Heart left ventricle (tissue), 16 donors: ENCODE measurements around the gene GLRX3. TPM values are rescaled to one million over a fixed set of nuclear protein-coding genes. Genes with fewer than 3 reads are reported as not detected.
A peak's percentile ranks its signal among the peaks of the same experiment; 100 is the strongest.

ENCODE experiments used
- ATAC-seq, 4 donors: fragments of 200-7000 bp; cut with Tn5 transposase; one replicate each; pipeline ENCODE4 v1.9.1; 2020 to 2022; ENCODE audit warnings: moderate library complexity in 4 of 4, mild to moderate bottlenecking in 3 of 4, moderate number of reproducible peaks in 1 of 4
- DNase-seq, 5 donors: peaks; one replicate each; pipeline ENCODE4 v3.0.0-alpha.2; 2020
- H3K27ac ChIP-seq, 12 donors: fragments of 200-600 bp; sonication (generic) in 4 of 12; one replicate each; pipeline versions ENCODE4 v1.5.0 to v1.8.0; 2016 to 2022; ENCODE audit warnings: mild to moderate bottlenecking in 2 of 12
- H3K27me3 ChIP-seq, 9 donors: fragments of 200-600 bp; sonication (generic) in 2 of 9; one replicate each; pipeline versions ENCODE4 v1.5.1 to v1.8.0; 2016 to 2022; ENCODE audit warnings: mild to moderate bottlenecking in 3 of 9
- H3K36me3 ChIP-seq, 9 donors: fragments of 200-600 bp; sonication (generic) in 2 of 9; one replicate each; pipeline versions ENCODE4 v1.5.0 to v1.8.0; 2018 to 2022; ENCODE audit warnings: mild to moderate bottlenecking in 2 of 9
- H3K4me1 ChIP-seq, 12 donors: fragments of 200-600 bp; sonication (generic) in 4 of 12; one replicate each; pipeline versions ENCODE4 v1.5.0 to v1.8.0; 2016 to 2022; ENCODE audit warnings: mild to moderate bottlenecking in 3 of 12
- H3K4me3 ChIP-seq, 12 donors: fragments of 200-600 bp; sonication (generic) in 4 of 12; one replicate each; pipeline versions ENCODE4 v1.5.0 to v1.8.0; 2017 to 2022; ENCODE audit warnings: mild to moderate bottlenecking in 9 of 12, moderate library complexity in 4 of 12
- H3K9me3 ChIP-seq, 12 donors: fragments of 200-600 bp; sonication (generic) in 4 of 12; one replicate each; pipeline versions ENCODE4 v1.5.0 to v1.8.0; 2016 to 2022; ENCODE audit warnings: mild to moderate bottlenecking in 1 of 12
- POLR2A ChIP-seq, 2 donors: fragments of 450-650 bp; IDR thresholded peaks; one replicate each; pipeline ENCODE4 v1.6.1; 2017; ENCODE audit warnings: antibody characterized with exemption in 2 of 2, mild to moderate bottlenecking in 2 of 2, moderate library complexity in 2 of 2
- WGBS, 4 donors: extraction: QIAGEN DNeasy Blood & Tissue Kit in 2 of 4; methylation state at CpG; one replicate each; pipeline versions ENCODE4 v1.1.5 to v1.1.7; 2013 to 2018; 5-methylcytosine and 5-hydroxymethylcytosine counted together
- intact Hi-C, 10 donors: fragments of 100-400 bp; cut with DNase I; formaldehyde crosslinking; loops; one replicate each; pipeline versions ENCODE4 v1.11.1 to v1.14.2; 2022
- polyA plus RNA-seq, 2 donors: library from polyadenylated mRNA; stranded (reverse); fragments of 200-250 nt; gene quantifications; one replicate each; pipeline ENCODE4 v1.2.3, GENCODE V29; 2013
- total RNA-seq, 9 donors: library from RNA; depleted of rRNA in 2 of 9; stranded (reverse); fragments of >200 nt in 2 of 9; fragmentation: NEBNext Ultra II Directional in 3 of 9; extraction: Animal tissue kit (Norgen Biotek cat#: 25700) in 3 of 9; gene quantifications; one replicate each; pipeline versions ENCODE4 v1.1.0 to v1.2.4, GENCODE V29; 2016 to 2023
- TF ChIP-seq, protein P1 (sequence below), 12 donors: fragments of 200-600 bp; sonication (generic) in 4 of 12; IDR thresholded peaks; one replicate each; pipeline versions ENCODE4 v1.5.0 to v1.8.0; 2018 to 2022; ENCODE audit warnings: antibody characterized with exemption in 12 of 12, mild to moderate bottlenecking in 5 of 12
- donor health status: ischemic (EF 13 %, LVEDD 7.1; RV severe dilation, severe dysfunction).
- donor health status: healthy with polysubstance abuse.
- donor health status: DM: no; HTN: yes; CAD: no.
- donor health status: DM: no; HTN: no; CAD: no.
- donor health status: ischemic (EF 25% LVEDD 6.9; RV normal size, moderate dysfunction).
- donor health status: ischemic (EF 25% LVEDD 5.7; RV mildly dilated, moderate dysfunction).
- donor health status: healthy.
- donor health status: DM: yes; HTN: yes; CAD: no.
- donor health status: ischemic (EF 35%, LVEDD 5.7; RV mildly dilated, moderate dysfunction).
- donor health status: nonischemic (EF 11% LVEDD 7.7; RV severe dilation, severe dysfunction).
- donor health status: DM: yes; HTN: yes; CAD: no.
- donor health status: PGD.
- donor health status: ischemic (EF 29% LVEDD 5.4; RV normal size, mild dysfunction).
- donor health status: nonischemic (EF 23%, LVEDD 6.1; RV moderate dilation, normal function).

GLRX3 gene
- total and polyA plus RNA-seq, 11 donors, result 54.0 to 180 (median 66.4) TPM

- 91 to 94% (median 94%) methylated on average over 27 to 28 of the region's 28 CpGs for WGBS, 4 donors
- Histone ChIP-seq H3K27me3 (peaks cover 0 to 10% (median 0%) of the 10 kb centered on the region in 9 donors), H3K9me3 (no peaks in the 10 kb centered on the region), H3K4me3 (no peak overlapping the region), H3K4me1 (peaks cover 0 to 16% (median 6%) of the 10 kb centered on the region in 12 donors), H3K27ac (no peak overlapping the region), H3K36me3 (peaks cover 0 to 42% (median 29%) of the 10 kb centered on the region in 9 donors)
- intact Hi-C loops, result no loop called here
- TF ChIP-seq, protein P1, sequence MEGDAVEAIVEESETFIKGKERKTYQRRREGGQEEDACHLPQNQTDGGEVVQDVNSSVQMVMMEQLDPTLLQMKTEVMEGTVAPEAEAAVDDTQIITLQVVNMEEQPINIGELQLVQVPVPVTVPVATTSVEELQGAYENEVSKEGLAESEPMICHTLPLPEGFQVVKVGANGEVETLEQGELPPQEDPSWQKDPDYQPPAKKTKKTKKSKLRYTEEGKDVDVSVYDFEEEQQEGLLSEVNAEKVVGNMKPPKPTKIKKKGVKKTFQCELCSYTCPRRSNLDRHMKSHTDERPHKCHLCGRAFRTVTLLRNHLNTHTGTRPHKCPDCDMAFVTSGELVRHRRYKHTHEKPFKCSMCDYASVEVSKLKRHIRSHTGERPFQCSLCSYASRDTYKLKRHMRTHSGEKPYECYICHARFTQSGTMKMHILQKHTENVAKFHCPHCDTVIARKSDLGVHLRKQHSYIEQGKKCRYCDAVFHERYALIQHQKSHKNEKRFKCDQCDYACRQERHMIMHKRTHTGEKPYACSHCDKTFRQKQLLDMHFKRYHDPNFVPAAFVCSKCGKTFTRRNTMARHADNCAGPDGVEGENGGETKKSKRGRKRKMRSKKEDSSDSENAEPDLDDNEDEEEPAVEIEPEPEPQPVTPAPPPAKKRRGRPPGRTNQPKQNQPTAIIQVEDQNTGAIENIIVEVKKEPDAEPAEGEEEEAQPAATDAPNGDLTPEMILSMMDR (IDR thresholded peaks at IDR 0.05), result no peak
- TF ChIP-seq POLR2A (IDR thresholded peaks at IDR 0.05), result no peak
- ATAC-seq (no peak), DNase-seq (no peak)
Observed at GRCh38 chr10:130188195-130189175, 52.3 kb downstream of the GLRX3 start.

GRCh38 chr10:130189608-130190054 is 53.4 kb downstream of the GLRX3 start:
- H3K4me1 ChIP-seq, result peaks cover 0 to 27% (median 6%) of the 10 kb centered on the region in 12 donors
- ATAC-seq (peak in 1 of 4 donors; percentile 5), DNase-seq (no peak)
- no peak overlapping the region for H3K4me3 ChIP-seq
- H3K27me3 ChIP-seq, result peaks cover 0 to 10% (median 0%) of the 10 kb centered on the region in 9 donors
- TF ChIP-seq, protein P1 (IDR thresholded peaks at IDR 0.05), result no peak
- no peak for TF ChIP-seq POLR2A (IDR thresholded peaks at IDR 0.05)
- H3K27ac ChIP-seq, result no peak overlapping the region
- H3K9me3 ChIP-seq, result no peaks in the 10 kb centered on the region
- 80 to 96% (median 88%) methylated on average over 7 to 25 of the region's 25 CpGs for WGBS, 4 donors
- intact Hi-C loops, result loop anchor here in 9 of 10 donors (2.0 to 10.0 kb wide), 8 partner anchors 1595 to 1688 kb away; no protein-coding TSS in a partner anchor
- peaks cover 0 to 30% (median 18%) of the 10 kb centered on the region in 9 donors for H3K36me3 ChIP-seq

DNA sequence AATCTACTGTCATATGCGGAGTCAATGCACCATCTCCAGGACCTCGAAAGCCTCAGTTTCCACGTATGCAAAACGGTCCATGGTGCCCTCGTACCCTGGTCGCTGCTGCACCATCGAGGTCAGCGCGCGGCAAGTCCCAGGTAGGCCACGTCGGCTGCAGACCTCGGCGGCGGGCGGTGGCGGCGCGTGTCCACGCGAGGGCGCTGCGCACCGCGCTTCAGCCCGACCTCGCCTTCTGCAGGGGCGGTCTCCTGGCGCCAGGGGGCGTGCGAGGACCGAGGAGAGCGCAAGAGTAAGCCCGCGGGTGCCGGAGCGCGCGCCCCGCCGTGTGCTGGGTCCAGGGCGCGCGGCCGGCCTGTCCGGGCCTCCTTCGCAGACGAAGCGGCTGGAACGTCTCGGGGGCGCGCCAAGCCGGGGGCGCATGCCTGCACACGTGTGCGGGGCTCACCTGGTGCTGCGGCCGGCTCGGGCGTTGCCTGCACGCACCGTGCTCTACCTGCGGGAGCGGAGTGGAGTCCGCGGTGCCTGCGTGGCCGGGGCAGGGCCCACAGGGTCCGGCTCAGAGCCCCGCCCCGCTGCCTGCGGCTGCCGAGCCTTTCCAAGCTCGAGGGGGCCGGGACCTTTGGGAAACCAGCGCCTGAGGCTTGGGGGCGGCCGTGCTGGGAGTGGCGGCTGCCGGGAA is 54.0 kb downstream of the GLRX3 start:
- DNase-seq, result peak; percentile 83 to 94 (median 89)
- Histone ChIP-seq H3K27ac (no peak overlapping the region), H3K9me3 (no peaks in the 10 kb centered on the region), H3K36me3 (peaks cover 0 to 25% (median 12%) of the 10 kb centered on the region in 9 donors), H3K4me3 (peak overlapping the region; percentile 16 to 82 (median 56)), H3K4me1 (peaks cover 0 to 29% (median 6%) of the 10 kb centered on the region in 12 donors), H3K27me3 (peaks cover 0 to 10% (median 0%) of the 10 kb centered on the region in 9 donors)
- no peak for TF ChIP-seq POLR2A (IDR thresholded peaks at IDR 0.05)
- TF ChIP-seq, protein P1 (IDR thresholded peaks at IDR 0.05), result peak; percentile 100
- intact Hi-C loops, result loop anchor here in 9 of 10 donors (2.0 to 10.0 kb wide), 8 partner anchors 1595 to 1687 kb away; no protein-coding TSS in a partner anchor
- ATAC-seq, result peak; percentile 56 to 91 (median 84)
- WGBS, 4 donors, result 2 to 5% (median 3%) methylated on average over 23 to 81 of the region's 81 CpGs
